HepG2 (cell line): ENCODE data around the gene RIPOR3. TPM values are rescaled to one million over a fixed set of nuclear protein-coding genes. Genes with fewer than 3 reads are reported as not detected.

Source experiments
- FOXP1 ChIP-seq, 2 experiments: fragments of 450-650 bp in 1 of 2; IDR thresholded peaks; 2 replicates each; pipeline ENCODE4 v1.6.1; 2017 to 2018; ENCODE audit warnings: antibody characterized with exemption in 1 of 2
- MXD3 ChIP-seq: IDR thresholded peaks from 2 replicates; pipeline ENCODE4 v1.6.1; 2016; ENCODE audit warnings: mild to moderate bottlenecking, missing biosample characterization, missing genetic modification reagents
- MYC ChIP-seq: sonication (generic); formaldehyde crosslinking; IDR thresholded peaks from 2 replicates; pipeline ENCODE4 v1.9.0; 2021; ENCODE audit warnings: missing genetic modification reagents, borderline replicate concordance
- MZF1 ChIP-seq: sonication (generic); formaldehyde crosslinking; IDR thresholded peaks from 2 replicates; pipeline ENCODE4 v1.8.1; 2023; ENCODE audit warnings: mild to moderate bottlenecking, missing genetic modification reagents, borderline replicate concordance
- NBN ChIP-seq: fragments of 450-650 bp; conservative IDR thresholded peaks from 2 replicates; pipeline ENCODE4 v1.6.1; 2017
- NFE2 ChIP-seq: sonication (generic); formaldehyde crosslinking; IDR thresholded peaks from 2 replicates; pipeline ENCODE4 v1.4.0; 2020; ENCODE audit warnings: missing genetic modification reagents
- POGK ChIP-seq: sonication (generic); formaldehyde crosslinking; conservative IDR thresholded peaks from 2 replicates; pipeline ENCODE4 v1.8.0; 2022; ENCODE audit warnings: mild to moderate bottlenecking, moderate library complexity, missing genetic modification reagents
- RFXAP ChIP-seq: sonication (generic); formaldehyde crosslinking; IDR thresholded peaks from 2 replicates; pipeline ENCODE4 v1.4.0; 2020; ENCODE audit warnings: missing genetic modification reagents, borderline replicate concordance
- SKI ChIP-seq: fragments of 450-650 bp; IDR thresholded peaks from one replicate; pipeline ENCODE4 v1.6.1; 2018; ENCODE audit warnings: mild to moderate bottlenecking; ENCODE audit not compliant: partially characterized antibody
- WIZ ChIP-seq: sonication (generic); formaldehyde crosslinking; IDR thresholded peaks from 2 replicates; pipeline ENCODE4 v1.5.1; 2020; ENCODE audit warnings: mild to moderate bottlenecking, missing genetic modification reagents
- ZBTB1 ChIP-seq: sonication (generic); formaldehyde crosslinking; IDR thresholded peaks from 2 replicates; pipeline ENCODE4 v1.4.0; 2020; ENCODE audit warnings: missing genetic modification reagents, borderline replicate concordance
- ZC3H4 ChIP-seq: sonication (generic); formaldehyde crosslinking; IDR thresholded peaks from 2 replicates; pipeline ENCODE4 v1.4.0; 2020; ENCODE audit warnings: missing genetic modification reagents, borderline replicate concordance
- ZFP1 ChIP-seq: IDR thresholded peaks from 2 replicates; pipeline ENCODE4 v1.6.1; 2016
- ZNF225 ChIP-seq: sonication (generic); formaldehyde crosslinking; IDR thresholded peaks from 2 replicates; pipeline ENCODE4 v1.4.0; 2020; ENCODE audit warnings: mild to moderate bottlenecking, missing genetic modification reagents
- ZNF230 ChIP-seq: sonication (generic); formaldehyde crosslinking; IDR thresholded peaks from 2 replicates; pipeline ENCODE4 v1.4.0; 2020; ENCODE audit warnings: mild to moderate bottlenecking, missing genetic modification reagents
- ZNF235 ChIP-seq: sonication (generic); formaldehyde crosslinking; IDR thresholded peaks from 2 replicates; pipeline ENCODE4 v1.8.1; 2023; ENCODE audit warnings: mild to moderate bottlenecking, missing genetic modification reagents, borderline replicate concordance
- ZNF292 ChIP-seq: sonication (generic); formaldehyde crosslinking; IDR thresholded peaks from 2 replicates; pipeline ENCODE4 v1.8.1; 2022; ENCODE audit warnings: mild to moderate bottlenecking, low read depth, missing genetic modification reagents, borderline replicate concordance
- ZNF354B ChIP-seq: sonication (generic); formaldehyde crosslinking; IDR thresholded peaks from 2 replicates; pipeline ENCODE4 v1.8.0; 2022; ENCODE audit warnings: mild to moderate bottlenecking, missing genetic modification reagents
- ZNF451 ChIP-seq: sonication (generic); formaldehyde crosslinking; IDR thresholded peaks from 2 replicates; pipeline ENCODE4 v1.5.0; 2020; ENCODE audit warnings: mild to moderate bottlenecking, missing genetic modification reagents
- ZNF607 ChIP-seq: sonication (generic); formaldehyde crosslinking; IDR thresholded peaks from 2 replicates; pipeline ENCODE4 v1.5.1; 2020; ENCODE audit warnings: missing genetic modification reagents, mild to moderate bottlenecking, borderline replicate concordance
- ZNF720 ChIP-seq: sonication (generic); formaldehyde crosslinking; IDR thresholded peaks from 2 replicates; pipeline ENCODE4 v1.4.0; 2020; ENCODE audit warnings: missing genetic modification reagents
- ZNF792 ChIP-seq: IDR thresholded peaks from 2 replicates; pipeline ENCODE4 v1.6.1; 2016
- polyA plus RNA-seq, 8 experiments: library from polyadenylated mRNA; depleted of rRNA in 3 of 8; stranded (reverse) in 7 of 8; unstranded in 1 of 8; fragments of >200 nt; fragmentation: Illumina TruSeq in 4 of 8; extraction: Trizol in 4 of 8; gene quantifications; 2 replicates each; pipeline versions ENCODE4 v1.2.1 to v1.2.3, GENCODE V29; 2011 to 2016; ENCODE audit warnings: low read depth in 4 of 8, missing spikeins in 1 of 8, mixed read lengths in 1 of 8; ENCODE audit not compliant: insufficient read depth in 1 of 8
- total RNA-seq, 5 experiments: library from RNA; depleted of rRNA; stranded (reverse); fragments of >200 nt; fragmentation: Illumina TruSeq; extraction: Trizol; gene quantifications; 2 replicates each; pipeline ENCODE4 v1.2.3, GENCODE V29; 2016; ENCODE audit warnings: low read depth in 1 of 5
- TF ChIP-seq, protein P1 (sequence below): sonication (generic); formaldehyde crosslinking; IDR thresholded peaks from 2 replicates; pipeline ENCODE4 v1.4.0; 2020; ENCODE audit warnings: missing genetic modification reagents, borderline replicate concordance
- TF ChIP-seq, protein P2 (sequence below): sonication (generic); formaldehyde crosslinking; IDR thresholded peaks from 2 replicates; pipeline ENCODE4 v1.8.0; 2022; ENCODE audit warnings: mild to moderate bottlenecking, missing genetic modification reagents; ENCODE audit not compliant: insufficient replicate concordance
- TF ChIP-seq, protein P3 (sequence below): IDR thresholded peaks from 2 replicates; pipeline ENCODE4 v1.6.1; 2018; ENCODE audit warnings: missing genetic modification reagents

The RIPOR3 gene
- total and polyA plus RNA-seq, 2 of the 13 experiments (the other 11 are each of a cell fraction or from before 2014, with no cell fraction given): 0.18 TPM; not detected in 1

- TF ChIP-seq MXD3 (no peak), FOXP1 (IDR thresholded peaks at IDR 0.05) (no peak), FOXP1 (CRISPR knock-in tag; IDR thresholded peaks at IDR 0.05) (no peak), MZF1 (CRISPR knock-in tag) (no peak), NFE2 (no peak), ZFP1 (CRISPR knock-in tag) (peak; percentile 65; the same call in 1 of the 2 replicates), NBN (no peak), SKI (peak; percentile 28), ZC3H4 (no peak), WIZ (CRISPR knock-in tag) (no peak; the same call in 1 of the 2 replicates), ZBTB1 (CRISPR knock-in tag) (no peak), ZNF292 (no peak), ZNF225 (no peak), ZNF230 (no peak), ZNF451 (CRISPR knock-in tag) (no peak), POGK (CRISPR knock-in tag) (no peak), RFXAP (peak; percentile 89), ZNF792 (CRISPR knock-in tag) (0 out of 2 replicates have a peak, but pooled peaks have one; percentile 65), ZNF354B (no peak), ZNF720 (CRISPR knock-in tag) (no peak), ZNF607 (CRISPR knock-in tag) (no peak; the same call in 1 of the 2 replicates), MYC (0 out of 2 replicates have a peak, but pooled peaks have one; percentile 10), ZNF235 (CRISPR knock-in tag) (no peak)
- TF ChIP-seq, protein P1, sequence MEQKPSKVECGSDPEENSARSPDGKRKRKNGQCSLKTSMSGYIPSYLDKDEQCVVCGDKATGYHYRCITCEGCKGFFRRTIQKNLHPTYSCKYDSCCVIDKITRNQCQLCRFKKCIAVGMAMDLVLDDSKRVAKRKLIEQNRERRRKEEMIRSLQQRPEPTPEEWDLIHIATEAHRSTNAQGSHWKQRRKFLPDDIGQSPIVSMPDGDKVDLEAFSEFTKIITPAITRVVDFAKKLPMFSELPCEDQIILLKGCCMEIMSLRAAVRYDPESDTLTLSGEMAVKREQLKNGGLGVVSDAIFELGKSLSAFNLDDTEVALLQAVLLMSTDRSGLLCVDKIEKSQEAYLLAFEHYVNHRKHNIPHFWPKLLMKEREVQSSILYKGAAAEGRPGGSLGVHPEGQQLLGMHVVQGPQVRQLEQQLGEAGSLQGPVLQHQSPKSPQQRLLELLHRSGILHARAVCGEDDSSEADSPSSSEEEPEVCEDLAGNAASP (CRISPR knock-in tag): 0 out of 2 replicates have a peak, but pooled peaks have one; percentile 40
- TF ChIP-seq, protein P2, sequence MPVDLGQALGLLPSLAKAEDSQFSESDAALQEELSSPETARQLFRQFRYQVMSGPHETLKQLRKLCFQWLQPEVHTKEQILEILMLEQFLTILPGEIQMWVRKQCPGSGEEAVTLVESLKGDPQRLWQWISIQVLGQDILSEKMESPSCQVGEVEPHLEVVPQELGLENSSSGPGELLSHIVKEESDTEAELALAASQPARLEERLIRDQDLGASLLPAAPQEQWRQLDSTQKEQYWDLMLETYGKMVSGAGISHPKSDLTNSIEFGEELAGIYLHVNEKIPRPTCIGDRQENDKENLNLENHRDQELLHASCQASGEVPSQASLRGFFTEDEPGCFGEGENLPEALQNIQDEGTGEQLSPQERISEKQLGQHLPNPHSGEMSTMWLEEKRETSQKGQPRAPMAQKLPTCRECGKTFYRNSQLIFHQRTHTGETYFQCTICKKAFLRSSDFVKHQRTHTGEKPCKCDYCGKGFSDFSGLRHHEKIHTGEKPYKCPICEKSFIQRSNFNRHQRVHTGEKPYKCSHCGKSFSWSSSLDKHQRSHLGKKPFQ: no peak
- TF ChIP-seq, protein P3, sequence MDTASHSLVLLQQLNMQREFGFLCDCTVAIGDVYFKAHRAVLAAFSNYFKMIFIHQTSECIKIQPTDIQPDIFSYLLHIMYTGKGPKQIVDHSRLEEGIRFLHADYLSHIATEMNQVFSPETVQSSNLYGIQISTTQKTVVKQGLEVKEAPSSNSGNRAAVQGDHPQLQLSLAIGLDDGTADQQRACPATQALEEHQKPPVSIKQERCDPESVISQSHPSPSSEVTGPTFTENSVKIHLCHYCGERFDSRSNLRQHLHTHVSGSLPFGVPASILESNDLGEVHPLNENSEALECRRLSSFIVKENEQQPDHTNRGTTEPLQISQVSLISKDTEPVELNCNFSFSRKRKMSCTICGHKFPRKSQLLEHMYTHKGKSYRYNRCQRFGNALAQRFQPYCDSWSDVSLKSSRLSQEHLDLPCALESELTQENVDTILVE (CRISPR knock-in tag): no peak
These were observed 65.2 kb downstream of the RIPOR3 start (continued) for GRCh38 chr20:50625986-50626677.
